DMS 273 treated with DMSO at 0.1 percent for 48 hours (cell line): ENCODE measurements around the gene HDLBP.
A peak's percentile ranks its signal among the peaks of the same experiment; 100 is the strongest.

Source experiments
- DNase-seq: peaks from one replicate; lab custom pipeline; 2025; lab: John Stamatoyannopoulos, UW

The HDLBP gene

GRCh38 chr2:241315093-241315878, at the start of gene HDLBP:
Gene HDLBP (minus strand): TSS chr2:241315672. CDS start chr2:241266869, 48,803 bp downstream.
- peak; percentile 87 for DNase-seq

- no peak for DNase-seq
These were observed 49.3 kb upstream of the HDLBP start for GRCh38 chr2:241364781-241365180.

- no peak for DNase-seq
These were observed 48.0 kb upstream of the HDLBP start for GRCh38 chr2:241363426-241363825.

- DNase-seq: no peak
These were observed 44.1 kb upstream of the HDLBP start for GRCh38 chr2:241359481-241360045.

GRCh38 chr2:241358470-241358869, 43.0 kb upstream of the HDLBP start:
- DNase-seq: no peak

GRCh38 chr2:241357531-241357930, 42.1 kb upstream of the HDLBP start:
- no peak for DNase-seq

- DNase-seq: no peak
These were observed 41.4 kb upstream of the HDLBP start for GRCh38 chr2:241356871-241357260.

- peak; percentile 95 for DNase-seq
These were observed 40.8 kb upstream of the HDLBP start, which contains the start of gene FARP2 for GRCh38 chr2:241355983-241356870. Gene FARP2 (plus strand): TSS chr2:241356285. CDS start chr2:241373108, 16,823 bp downstream.

GRCh38 chr2:241354668-241355658, 39.5 kb upstream of the HDLBP start:
- peak; percentile 25 for DNase-seq

GRCh38 chr2:241352227-241352626, 36.8 kb upstream of the HDLBP start:
- DNase-seq: no peak

GRCh38 chr2:241351640-241352031, 36.2 kb upstream of the HDLBP start:
- DNase-seq: no peak

- no peak for DNase-seq
These were observed 35.6 kb upstream of the HDLBP start for GRCh38 chr2:241350878-241351639.

- no peak for DNase-seq
These were observed 35.0 kb upstream of the HDLBP start for GRCh38 chr2:241350530-241350877.

- no peak for DNase-seq
These were observed 34.5 kb upstream of the HDLBP start for GRCh38 chr2:241349941-241350340.

- no peak for DNase-seq
These were observed 29.6 kb upstream of the HDLBP start for GRCh38 chr2:241344925-241345651.

- no peak for DNase-seq
These were observed 25.2 kb upstream of the HDLBP start for GRCh38 chr2:241340631-241341163.

GRCh38 chr2:241339839-241340630, 24.6 kb upstream of the HDLBP start:
- no peak for DNase-seq

- DNase-seq: no peak
These were observed 19.3 kb upstream of the HDLBP start for GRCh38 chr2:241334813-241335212.

GRCh38 chr2:241330616-241330981, 15.1 kb upstream of the HDLBP start:
- no peak for DNase-seq
